ENCODE measurements around the gene ZNF22. TPM values are rescaled to one million over a fixed set of nuclear protein-coding genes. Genes with fewer than 3 reads are reported as not detected.
A peak's percentile ranks its signal among the peaks of the same experiment; 100 is the strongest.

ZNF22 gene
- total and polyA plus RNA-seq, 9 donors = 19.4 to 38.0 (median 27.4) TPM

DNA sequence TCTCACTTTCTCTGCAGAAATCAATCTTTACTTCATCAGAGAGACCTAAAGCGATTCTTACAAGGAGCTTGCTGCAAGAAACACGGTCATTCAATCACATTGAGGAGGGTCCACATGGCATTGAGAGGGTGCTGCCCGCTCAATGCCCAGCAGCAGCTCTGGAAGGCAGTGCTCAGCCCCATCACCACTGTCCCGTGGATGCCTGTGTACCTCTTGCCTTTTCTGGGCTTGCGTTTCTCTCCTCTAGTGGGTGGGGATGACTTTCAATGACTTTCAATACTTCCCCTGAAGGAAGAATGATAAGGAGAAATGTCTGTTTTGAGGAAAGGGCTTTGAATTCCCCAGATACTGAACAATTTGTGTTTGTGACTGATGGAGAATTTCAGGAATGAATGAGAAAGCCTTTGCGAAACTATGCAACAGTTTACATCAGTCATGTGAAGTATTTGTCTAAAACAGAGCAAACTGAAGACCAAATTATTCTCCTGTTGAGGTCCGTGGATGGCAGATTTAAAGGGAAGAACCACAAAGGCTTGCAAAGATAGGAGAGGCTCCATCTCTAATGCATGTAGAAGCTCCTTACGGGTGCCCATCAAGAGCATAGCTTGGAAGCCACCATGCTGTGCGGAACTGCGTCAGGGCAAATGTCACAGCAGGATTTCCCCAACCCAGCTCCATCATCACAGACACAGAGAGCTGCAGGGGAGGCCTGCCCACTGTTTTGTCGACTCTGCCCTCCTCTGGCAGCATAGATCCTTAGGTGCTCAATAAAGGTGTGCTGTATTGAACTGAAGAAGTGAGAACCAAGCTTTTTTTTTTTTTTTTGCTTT, 6.6 kb upstream of the ZNF22 start:
- H3K4me1 ChIP-seq (ENCODE audit: insufficient read depth) = peaks cover 51% of the 10 kb centered on the region
- 65 to 75% (median 75%) methylated on average over 11 of the region's 11 CpGs for WGBS, 3 donors

DNA sequence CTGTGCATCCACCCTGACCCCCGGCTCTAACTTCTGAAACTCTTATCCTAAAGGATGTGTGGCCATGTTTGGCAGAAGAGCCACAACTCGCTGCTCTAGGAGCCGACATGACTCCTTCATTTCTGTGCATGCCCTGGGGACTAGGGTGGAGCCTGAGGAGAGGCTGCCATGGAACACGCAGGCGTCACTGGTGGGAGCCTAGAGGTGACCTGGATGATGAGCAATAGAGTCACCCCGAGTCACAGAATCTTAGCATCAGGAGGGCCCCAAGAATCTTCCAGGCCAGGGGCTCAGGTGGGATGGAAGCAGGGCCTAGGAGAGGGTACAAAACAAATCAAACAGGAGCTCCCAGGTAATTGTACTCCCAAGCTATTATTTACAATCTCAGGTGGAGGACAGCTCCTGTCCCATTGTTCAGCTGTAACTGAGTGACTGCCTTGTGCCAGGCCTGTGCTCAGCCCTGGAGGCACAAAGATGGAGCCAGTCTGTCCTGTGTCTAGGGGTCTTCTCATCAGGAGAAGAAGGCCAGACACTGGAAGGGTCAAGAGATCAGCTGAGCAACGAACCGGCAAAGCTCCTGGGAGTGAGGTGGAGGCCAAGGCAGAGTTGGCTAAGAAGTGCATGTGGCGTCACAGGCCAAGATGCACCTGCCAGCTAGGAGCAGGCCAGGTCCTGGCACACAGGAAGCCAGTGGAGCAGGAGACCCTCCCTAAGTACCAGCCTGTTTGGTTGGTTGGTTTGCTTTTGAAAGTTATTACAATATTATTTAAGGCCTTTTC, 5.8 kb upstream of the ZNF22 start:
- WGBS, 3 donors = 84 to 85% (median 84%) methylated on average over 9 of the region's 9 CpGs
- intact Hi-C loops (cut with DNase I) = no loop called here
- peak overlapping the region; percentile 59 to 86 for H3K27ac ChIP-seq

More for the DNA sequence above, 6.6 kb upstream of the ZNF22 start:
- DNase-seq = peak in 1 of 5 donors; percentile 20
- Histone ChIP-seq H3K4me3 (no peak overlapping the region), H3K36me3 (no peaks in the 10 kb centered on the region), H3K27ac (peak overlapping the region in 1 of 2 donors; percentile 86), H3K27me3 (no peaks in the 10 kb centered on the region), H3K9me3 (no peaks in the 10 kb centered on the region)
- intact Hi-C loops (cut with DNase I) = no loop called here
- no peak for TF ChIP-seq EP300 (IDR thresholded peaks at IDR 0.05)
- TF ChIP-seq, protein P1, sequence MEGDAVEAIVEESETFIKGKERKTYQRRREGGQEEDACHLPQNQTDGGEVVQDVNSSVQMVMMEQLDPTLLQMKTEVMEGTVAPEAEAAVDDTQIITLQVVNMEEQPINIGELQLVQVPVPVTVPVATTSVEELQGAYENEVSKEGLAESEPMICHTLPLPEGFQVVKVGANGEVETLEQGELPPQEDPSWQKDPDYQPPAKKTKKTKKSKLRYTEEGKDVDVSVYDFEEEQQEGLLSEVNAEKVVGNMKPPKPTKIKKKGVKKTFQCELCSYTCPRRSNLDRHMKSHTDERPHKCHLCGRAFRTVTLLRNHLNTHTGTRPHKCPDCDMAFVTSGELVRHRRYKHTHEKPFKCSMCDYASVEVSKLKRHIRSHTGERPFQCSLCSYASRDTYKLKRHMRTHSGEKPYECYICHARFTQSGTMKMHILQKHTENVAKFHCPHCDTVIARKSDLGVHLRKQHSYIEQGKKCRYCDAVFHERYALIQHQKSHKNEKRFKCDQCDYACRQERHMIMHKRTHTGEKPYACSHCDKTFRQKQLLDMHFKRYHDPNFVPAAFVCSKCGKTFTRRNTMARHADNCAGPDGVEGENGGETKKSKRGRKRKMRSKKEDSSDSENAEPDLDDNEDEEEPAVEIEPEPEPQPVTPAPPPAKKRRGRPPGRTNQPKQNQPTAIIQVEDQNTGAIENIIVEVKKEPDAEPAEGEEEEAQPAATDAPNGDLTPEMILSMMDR (IDR thresholded peaks at IDR 0.05) = no peak
- TF ChIP-seq POLR2A (IDR thresholded peaks at IDR 0.05) = no peak

DNA sequence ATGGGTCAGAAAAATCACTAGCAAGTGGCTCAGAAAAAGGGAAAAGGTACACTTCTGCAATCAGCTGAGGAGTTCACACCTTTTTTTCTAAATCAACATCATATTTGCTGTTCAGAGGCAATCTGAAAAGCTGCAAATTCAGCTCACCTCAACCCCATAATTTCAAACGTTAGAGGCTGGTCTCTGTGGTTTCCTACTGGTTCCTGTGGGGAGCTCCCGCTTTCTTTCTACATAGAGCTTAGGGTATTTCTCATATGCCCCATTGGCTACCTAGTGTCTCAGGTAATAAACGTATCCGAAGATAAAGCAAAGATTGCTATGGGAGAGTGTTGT, 5.2 kb upstream of the ZNF22 start:
- H3K27ac ChIP-seq = peak overlapping the region; percentile 59 to 86
- no peak for DNase-seq
- H3K36me3 ChIP-seq = no peaks in the 10 kb centered on the region
- intact Hi-C loops (cut with DNase I) = no loop called here
- WGBS, 3 donors = 31 to 34% (median 34%) methylated on average over 4 of the region's 4 CpGs
- H3K4me3 ChIP-seq = no peak overlapping the region
- H3K4me1 ChIP-seq (ENCODE audit: insufficient read depth) = peaks cover 51% of the 10 kb centered on the region
- no peaks in the 10 kb centered on the region for H3K27me3 ChIP-seq
- no peaks in the 10 kb centered on the region for H3K9me3 ChIP-seq
- TF ChIP-seq, protein P1 (IDR thresholded peaks at IDR 0.05) = no peak
- TF ChIP-seq EP300 (IDR thresholded peaks at IDR 0.05) (no peak), POLR2A (IDR thresholded peaks at IDR 0.05) (no peak)

More for the DNA sequence above, 5.8 kb upstream of the ZNF22 start:
- Histone ChIP-seq H3K4me1 (ENCODE audit: insufficient read depth) (peaks cover 51% of the 10 kb centered on the region), H3K4me3 (no peak overlapping the region), H3K9me3 (no peaks in the 10 kb centered on the region), H3K27me3 (no peaks in the 10 kb centered on the region), H3K36me3 (no peaks in the 10 kb centered on the region)
- DNase-seq = peak; percentile 12 to 46 (median 36)
- TF ChIP-seq, protein P1 (IDR thresholded peaks at IDR 0.05) = no peak
- TF ChIP-seq EP300 (IDR thresholded peaks at IDR 0.05) = no peak
- TF ChIP-seq POLR2A (IDR thresholded peaks at IDR 0.05) = no peak

DNA sequence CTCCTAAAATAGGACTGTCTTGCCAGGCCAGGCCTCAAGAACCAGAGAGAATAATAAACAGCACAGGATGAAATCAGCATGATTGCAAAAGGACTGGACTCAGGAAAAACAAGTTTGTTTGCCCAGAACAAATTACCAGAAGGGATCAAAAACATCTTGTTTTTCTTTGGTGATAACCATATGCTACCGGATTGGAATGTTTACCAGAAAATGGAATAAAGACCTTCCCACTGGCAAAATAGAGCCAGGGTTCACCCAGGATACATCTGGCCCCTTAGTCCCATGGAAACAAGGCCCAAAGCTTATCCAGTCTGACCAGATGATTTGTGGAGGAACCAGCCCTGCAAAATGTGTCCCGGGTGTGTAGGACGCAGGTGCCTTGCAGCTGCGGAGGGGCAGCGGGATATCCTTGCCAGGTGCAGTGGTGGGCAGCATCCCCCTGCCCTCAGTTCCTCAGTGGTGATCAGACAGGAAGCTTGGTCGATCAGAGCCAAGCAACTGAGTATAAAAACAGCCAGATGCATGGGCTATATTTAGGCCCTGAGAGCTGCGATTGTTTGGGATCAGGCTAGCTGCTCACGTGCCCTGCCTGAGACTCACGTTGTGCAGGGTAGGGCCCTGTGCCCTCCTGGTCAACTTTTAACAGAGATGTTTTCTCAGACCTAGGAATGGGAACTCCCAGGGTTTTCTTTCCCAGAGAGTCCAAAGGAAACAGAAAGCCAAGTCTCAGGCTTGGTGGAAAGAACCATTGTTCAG, 4.6 kb upstream of the ZNF22 start:
- 7 to 12% (median 8%) methylated on average over 9 of the region's 9 CpGs for WGBS, 3 donors
- TF ChIP-seq POLR2A (IDR thresholded peaks at IDR 0.05) = peak; percentile 5
- TF ChIP-seq, protein P1 (IDR thresholded peaks at IDR 0.05) = no peak
- no peak for TF ChIP-seq EP300 (IDR thresholded peaks at IDR 0.05)
- no peak overlapping the region for H3K4me3 ChIP-seq
- peaks cover 48% of the 10 kb centered on the region for H3K4me1 ChIP-seq (ENCODE audit: insufficient read depth)
- H3K27me3 ChIP-seq = no peaks in the 10 kb centered on the region
- DNase-seq = peak; percentile 66 to 81 (median 79)
- no peaks in the 10 kb centered on the region for H3K9me3 ChIP-seq
- H3K36me3 ChIP-seq = no peaks in the 10 kb centered on the region
- H3K27ac ChIP-seq = peak overlapping the region; percentile 59 to 86
- intact Hi-C loops (cut with DNase I) = loop anchor here in 1 of 4 donors (2.0 kb wide), 1 partner anchor 21 kb away; no protein-coding TSS in a partner anchor
